ENCODE results near the gene CFAP97D2.

The CFAP97D2 gene

DNA sequence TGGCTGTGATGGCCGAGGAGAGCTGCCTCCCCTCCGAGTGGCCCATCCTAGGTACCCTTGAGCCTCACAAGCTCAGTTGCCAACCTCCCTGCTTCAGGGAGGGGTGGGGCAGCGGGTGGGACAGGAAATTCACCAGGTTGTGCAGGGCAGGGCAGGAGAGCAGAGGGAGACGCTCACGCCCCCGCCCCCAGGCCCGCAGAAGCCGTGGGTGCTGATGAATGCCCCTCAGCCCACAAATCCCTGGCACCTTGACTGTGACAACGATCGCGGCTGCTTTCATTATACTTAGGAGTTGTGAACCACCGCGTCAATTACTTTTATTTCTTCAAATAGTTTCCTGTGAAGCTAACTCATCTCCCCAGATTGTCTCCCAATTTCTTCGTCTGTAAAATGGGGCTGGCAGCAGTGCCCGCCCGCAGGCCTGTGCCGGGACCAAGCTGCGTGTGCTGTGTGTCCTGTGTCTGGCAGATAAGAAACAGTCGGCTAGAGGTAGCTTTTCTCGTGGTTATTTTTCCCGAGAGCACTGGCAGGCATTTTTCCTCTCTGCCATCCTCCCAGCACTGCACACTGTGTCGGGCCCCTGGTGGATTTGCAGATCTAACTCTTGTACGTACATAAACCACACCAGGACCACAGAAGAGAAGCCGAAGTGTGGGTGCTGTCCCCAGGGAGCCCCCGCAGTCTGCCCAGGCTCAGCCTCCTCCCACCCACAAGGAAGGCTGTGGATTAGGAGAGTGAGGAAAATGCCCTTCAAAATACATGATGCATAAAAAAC, 38.7 kb upstream of the CFAP97D2 start:
- H3K4me3 ChIP-seq (ENCODE audit: control insufficient read depth, low read depth, low read length), result no peak overlapping the region
- TF ChIP-seq, protein P1, sequence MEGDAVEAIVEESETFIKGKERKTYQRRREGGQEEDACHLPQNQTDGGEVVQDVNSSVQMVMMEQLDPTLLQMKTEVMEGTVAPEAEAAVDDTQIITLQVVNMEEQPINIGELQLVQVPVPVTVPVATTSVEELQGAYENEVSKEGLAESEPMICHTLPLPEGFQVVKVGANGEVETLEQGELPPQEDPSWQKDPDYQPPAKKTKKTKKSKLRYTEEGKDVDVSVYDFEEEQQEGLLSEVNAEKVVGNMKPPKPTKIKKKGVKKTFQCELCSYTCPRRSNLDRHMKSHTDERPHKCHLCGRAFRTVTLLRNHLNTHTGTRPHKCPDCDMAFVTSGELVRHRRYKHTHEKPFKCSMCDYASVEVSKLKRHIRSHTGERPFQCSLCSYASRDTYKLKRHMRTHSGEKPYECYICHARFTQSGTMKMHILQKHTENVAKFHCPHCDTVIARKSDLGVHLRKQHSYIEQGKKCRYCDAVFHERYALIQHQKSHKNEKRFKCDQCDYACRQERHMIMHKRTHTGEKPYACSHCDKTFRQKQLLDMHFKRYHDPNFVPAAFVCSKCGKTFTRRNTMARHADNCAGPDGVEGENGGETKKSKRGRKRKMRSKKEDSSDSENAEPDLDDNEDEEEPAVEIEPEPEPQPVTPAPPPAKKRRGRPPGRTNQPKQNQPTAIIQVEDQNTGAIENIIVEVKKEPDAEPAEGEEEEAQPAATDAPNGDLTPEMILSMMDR (IDR thresholded peaks at IDR 0.05; ENCODE audit: control insufficient read depth, insufficient read depth, low read depth, low read length, missing control alignments), result no peak
- no peak for DNase-seq (ENCODE audit: low read depth)

DNA sequence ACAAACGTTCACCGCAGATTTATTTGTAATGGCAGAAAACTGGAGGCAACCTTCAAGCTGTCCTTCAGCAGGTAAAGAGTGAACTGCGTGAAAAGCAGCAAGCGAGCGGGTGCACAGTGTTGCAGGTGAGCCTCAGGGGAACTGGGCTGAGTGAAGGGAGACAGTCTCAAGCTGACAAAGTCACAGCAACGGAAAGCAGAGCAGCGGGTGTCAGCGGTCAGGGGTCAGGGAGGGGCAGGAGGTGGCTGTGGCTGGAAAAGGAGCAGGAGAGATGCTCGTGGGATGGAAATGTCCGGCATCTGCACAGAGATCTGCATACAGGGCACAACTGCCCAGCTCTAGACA, 38.2 kb upstream of the CFAP97D2 start:
- no peak for DNase-seq (ENCODE audit: low read depth)
- TF ChIP-seq, protein P1 (IDR thresholded peaks at IDR 0.05; ENCODE audit: control insufficient read depth, insufficient read depth, low read depth, low read length, missing control alignments), result no peak
- H3K4me3 ChIP-seq (ENCODE audit: control insufficient read depth, low read depth, low read length), result no peak overlapping the region

DNA sequence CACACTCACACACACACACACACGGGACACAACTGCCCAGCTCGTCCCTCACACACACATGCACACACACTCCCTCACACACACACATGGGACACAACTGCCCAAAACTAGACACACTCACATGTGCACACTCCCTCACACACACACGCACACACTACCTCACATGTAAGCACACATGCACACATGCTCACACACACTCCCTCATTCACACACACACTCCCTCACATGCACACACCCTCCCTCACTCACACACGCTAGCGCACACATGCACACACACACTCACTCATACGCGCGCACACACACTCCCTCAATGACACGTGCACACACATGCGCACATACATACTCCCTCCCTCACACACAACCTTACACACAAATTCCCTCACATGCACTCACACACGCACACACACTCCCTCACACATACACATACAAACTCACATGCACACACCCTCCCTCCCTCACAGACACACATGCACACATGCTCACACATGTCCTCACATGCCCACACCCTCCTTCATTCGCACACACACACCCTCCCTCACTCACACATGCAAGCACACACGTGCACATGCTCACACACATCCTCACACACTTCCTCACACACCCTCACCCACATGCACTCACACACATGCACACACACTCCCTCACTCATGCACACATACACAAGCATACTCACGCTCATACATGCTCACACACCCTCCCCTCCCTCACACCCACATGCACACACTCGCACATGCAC, 37.6 kb upstream of the CFAP97D2 start:
- no peak overlapping the region for H3K4me3 ChIP-seq (ENCODE audit: control insufficient read depth, low read depth, low read length)
- no peak for DNase-seq (ENCODE audit: low read depth)
- TF ChIP-seq, protein P1 (IDR thresholded peaks at IDR 0.05; ENCODE audit: control insufficient read depth, insufficient read depth, low read depth, low read length, missing control alignments), result no peak

DNA sequence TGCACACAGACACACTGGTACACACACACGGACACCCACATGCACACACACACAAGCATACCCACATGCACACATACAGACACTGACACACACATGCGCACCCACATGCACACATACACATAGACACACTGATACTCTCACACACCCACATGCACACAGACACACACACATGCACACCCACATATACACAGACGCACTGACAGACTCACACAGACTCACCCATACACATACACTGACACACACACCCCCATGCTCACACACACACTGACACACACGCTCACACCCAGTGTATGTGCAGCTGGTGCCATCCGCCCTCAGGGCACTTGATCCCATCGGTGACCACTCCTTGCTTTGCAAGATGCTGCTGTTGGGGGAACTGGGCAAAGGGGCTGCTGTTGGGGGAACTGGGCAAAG, 36.9 kb upstream of the CFAP97D2 start:
- no peak for DNase-seq (ENCODE audit: low read depth)
- TF ChIP-seq, protein P1 (IDR thresholded peaks at IDR 0.05; ENCODE audit: control insufficient read depth, insufficient read depth, low read depth, low read length, missing control alignments), result no peak
- H3K4me3 ChIP-seq (ENCODE audit: control insufficient read depth, low read depth, low read length), result no peak overlapping the region

DNA sequence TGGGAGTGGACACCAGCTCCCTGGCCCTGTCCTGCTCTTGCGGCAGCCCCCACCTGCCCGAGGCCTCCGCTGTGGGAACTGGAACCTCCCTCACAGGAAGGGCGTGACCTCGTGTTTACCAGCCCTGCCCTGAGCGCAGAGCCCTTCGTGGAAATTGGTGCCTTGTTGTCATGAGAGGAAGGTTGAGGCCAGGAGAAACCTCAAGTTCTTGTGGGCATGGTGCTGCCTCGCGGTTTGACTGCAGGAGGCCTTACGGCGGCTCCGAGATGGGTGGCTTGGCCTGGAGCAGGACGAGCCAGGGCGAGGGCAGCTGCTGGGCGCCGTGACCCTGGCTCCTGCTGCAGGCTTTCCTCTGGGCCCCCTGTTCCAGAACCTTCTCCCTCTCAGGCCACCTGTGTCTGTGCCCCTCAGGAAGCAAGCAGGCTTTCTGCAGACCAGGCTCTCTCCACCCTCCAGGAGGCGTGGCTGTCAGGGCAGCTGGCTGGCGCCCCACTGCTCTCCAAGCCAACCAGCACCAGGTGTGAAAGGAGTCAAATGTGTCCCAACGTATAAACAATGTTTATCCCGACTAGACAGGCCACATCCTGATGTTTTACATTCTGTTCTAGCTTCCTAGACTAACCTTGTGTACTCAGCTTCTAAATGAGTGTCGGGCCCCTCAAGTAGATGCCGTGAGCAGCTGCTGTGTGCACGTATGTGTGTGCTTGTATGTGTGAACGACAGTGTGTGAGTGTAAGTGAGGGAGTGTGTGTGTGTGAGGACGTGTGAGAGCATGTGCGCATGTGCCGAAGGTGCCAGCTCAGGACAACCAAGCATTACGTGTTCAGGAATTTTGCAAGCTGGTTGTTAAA, 36.2 kb upstream of the CFAP97D2 start:
- TF ChIP-seq, protein P1 (IDR thresholded peaks at IDR 0.05; ENCODE audit: control insufficient read depth, insufficient read depth, low read depth, low read length, missing control alignments), result no peak
- no peak for DNase-seq (ENCODE audit: low read depth)

DNA sequence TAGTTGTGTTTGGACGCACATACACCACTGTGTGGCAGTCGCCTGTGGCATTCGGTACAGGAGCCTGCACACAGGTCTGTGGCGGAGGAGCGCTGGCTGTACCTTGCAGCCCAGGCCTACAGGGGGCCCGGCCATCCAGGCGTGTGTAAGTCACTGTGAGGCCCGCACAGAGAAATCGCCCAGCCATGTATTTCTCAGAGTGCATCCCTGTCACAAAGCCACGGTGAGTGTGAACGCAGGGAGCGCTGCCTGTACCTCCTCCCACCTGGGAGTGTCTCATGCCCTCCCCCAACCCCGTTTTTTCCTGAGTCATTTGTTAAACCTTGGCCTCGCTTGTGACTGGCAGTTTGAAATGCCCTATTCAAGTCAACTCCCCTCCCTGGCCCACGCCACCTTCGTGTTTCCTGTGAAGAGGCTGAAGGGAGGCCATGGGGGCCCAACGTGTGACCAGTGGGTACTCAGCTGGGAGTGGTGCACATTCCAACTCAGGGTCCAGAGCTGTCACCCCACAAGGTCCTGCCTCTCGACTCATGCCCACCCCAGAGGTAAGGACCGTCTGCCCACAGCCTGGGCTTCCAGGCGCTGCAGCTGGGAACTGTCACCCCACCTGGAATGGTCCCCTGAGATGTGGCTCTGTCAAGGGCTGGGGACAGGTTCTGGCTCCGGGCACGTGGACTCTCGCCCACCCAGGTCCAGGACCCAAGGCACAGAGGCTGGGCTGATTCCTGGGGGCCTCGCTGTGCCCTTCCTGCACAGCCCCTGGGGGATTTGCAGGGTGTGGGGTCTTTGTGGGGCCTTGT, 35.1 kb upstream of the CFAP97D2 start:
- TF ChIP-seq, protein P1 (IDR thresholded peaks at IDR 0.05; ENCODE audit: control insufficient read depth, insufficient read depth, low read depth, low read length, missing control alignments), result no peak
- no peak for DNase-seq (ENCODE audit: low read depth)
- H3K4me3 ChIP-seq (ENCODE audit: control insufficient read depth, low read depth, low read length), result no peak overlapping the region

More for the DNA sequence above, 36.2 kb upstream of the CFAP97D2 start:
- no peak overlapping the region for H3K4me3 ChIP-seq (ENCODE audit: control insufficient read depth, low read depth, low read length)
